ENCODE data around the gene XCR1. TPM values are rescaled to one million over a fixed set of nuclear protein-coding genes. Genes with fewer than 3 reads are reported as not detected.

The XCR1 gene
- total RNA-seq, 1 experiment from 2014 or later: not detected

DNA sequence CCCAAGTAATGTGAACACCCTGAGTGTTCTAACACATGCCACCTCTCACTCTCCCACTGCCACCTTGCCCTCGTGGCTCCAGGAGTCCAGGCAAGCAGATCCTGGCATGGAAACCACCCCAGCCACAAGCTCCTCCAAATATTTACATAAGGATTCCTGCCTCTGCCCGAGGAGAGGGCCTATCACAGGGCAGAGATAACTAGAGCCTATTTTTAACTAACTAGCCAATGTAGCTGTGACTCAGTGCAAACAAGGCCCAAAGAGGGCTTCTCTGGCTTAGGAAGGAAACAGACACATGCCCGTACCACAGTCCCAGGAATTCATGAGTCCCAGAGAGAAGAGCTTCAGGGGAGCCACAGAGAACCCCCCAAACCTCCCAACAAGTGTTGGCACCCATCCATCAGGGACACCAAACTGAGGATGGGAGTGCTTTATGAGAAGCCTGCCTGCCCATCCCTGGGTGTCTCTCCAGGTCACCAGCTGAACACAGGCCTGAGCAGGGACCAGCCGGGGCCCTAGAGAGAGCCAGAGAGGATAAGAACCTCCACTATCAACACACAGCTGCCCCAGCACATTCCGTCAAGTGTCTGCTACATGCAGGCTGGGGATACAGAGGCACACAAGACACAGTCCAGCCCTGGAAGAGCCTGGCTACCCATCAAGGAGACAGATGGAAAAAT lies 40.8 kb downstream of the XCR1 start:
- no peaks in the 10 kb centered on the region for H3K9me3 Mint-ChIP-seq (ENCODE audit: unreplicated experiment)
- peak overlapping the region; percentile 26 for H3K27ac Mint-ChIP-seq (ENCODE audit: low read depth, unreplicated experiment)
- no TSS peak for BruUV-seq (replicated peaks)
- H3K27me3 Mint-ChIP-seq (ENCODE audit: insufficient read depth, unreplicated experiment): no peaks in the 10 kb centered on the region
- peaks cover 35% of the 10 kb centered on the region for H3K4me1 Mint-ChIP-seq (ENCODE audit: insufficient read depth, unreplicated experiment)
- TF ChIP-seq, protein P1, sequence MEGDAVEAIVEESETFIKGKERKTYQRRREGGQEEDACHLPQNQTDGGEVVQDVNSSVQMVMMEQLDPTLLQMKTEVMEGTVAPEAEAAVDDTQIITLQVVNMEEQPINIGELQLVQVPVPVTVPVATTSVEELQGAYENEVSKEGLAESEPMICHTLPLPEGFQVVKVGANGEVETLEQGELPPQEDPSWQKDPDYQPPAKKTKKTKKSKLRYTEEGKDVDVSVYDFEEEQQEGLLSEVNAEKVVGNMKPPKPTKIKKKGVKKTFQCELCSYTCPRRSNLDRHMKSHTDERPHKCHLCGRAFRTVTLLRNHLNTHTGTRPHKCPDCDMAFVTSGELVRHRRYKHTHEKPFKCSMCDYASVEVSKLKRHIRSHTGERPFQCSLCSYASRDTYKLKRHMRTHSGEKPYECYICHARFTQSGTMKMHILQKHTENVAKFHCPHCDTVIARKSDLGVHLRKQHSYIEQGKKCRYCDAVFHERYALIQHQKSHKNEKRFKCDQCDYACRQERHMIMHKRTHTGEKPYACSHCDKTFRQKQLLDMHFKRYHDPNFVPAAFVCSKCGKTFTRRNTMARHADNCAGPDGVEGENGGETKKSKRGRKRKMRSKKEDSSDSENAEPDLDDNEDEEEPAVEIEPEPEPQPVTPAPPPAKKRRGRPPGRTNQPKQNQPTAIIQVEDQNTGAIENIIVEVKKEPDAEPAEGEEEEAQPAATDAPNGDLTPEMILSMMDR (IDR thresholded peaks at IDR 0.05; ENCODE audit: unreplicated experiment): no peak
- ChIA-PET POLR2A (interaction anchor here (0.6 to 1.0 kb wide), 2 partner anchors 14 to 1173 kb away, joined by 3 to 7 read pairs; no protein-coding TSS in a partner anchor), CTCF (no interaction called here)
- no peak overlapping the region for H3K4me3 Mint-ChIP-seq (ENCODE audit: unreplicated experiment)
- intact Hi-C loops (cut with micrococcal nuclease): no loop called here
- peak; percentile 59 for DNase-seq (ENCODE audit: unreplicated experiment)
- H3K36me3 Mint-ChIP-seq (ENCODE audit: insufficient read depth, unreplicated experiment): peaks cover 23% of the 10 kb centered on the region

DNA sequence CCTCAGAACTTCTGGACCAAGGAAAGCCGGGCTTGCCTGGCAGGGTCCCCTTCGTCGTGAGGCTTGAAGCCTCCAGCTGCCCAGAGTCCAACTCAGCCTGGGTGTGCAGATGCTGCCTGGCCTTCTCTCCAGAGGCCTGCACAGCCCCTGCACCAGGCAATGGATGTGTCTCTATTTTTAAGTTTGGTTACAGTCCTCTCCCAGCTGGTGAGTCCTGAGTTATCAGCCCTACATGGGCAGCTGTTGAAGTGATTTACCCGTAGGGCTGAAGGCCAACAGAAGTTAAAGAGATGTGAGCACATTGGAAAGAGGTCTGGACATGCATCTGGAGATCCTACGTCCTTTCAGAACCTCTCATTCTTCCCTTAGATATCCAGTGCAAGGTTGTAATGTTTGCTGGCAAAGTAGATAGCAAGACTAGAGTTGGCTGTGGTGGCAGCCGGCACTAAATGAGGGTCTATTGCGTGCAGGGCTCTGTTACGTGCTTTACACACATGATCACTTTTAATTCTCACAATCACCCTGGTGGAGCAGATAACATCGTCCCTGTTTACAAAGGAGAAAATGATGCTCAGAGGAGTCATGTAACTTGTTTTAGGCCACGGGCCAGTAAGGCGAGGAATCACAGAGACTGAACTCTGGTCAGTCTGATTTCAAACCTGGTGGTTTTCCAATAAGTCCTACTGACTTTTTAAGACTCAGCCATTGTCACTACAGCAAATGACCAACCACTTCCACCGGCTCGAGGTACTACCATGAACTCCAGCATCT lies 41.6 kb downstream of the XCR1 start:
- intact Hi-C loops (cut with micrococcal nuclease): no loop called here
- H3K4me3 Mint-ChIP-seq (ENCODE audit: unreplicated experiment): no peak overlapping the region
- H3K27me3 Mint-ChIP-seq (ENCODE audit: insufficient read depth, unreplicated experiment): no peaks in the 10 kb centered on the region
- TF ChIP-seq, protein P1 (IDR thresholded peaks at IDR 0.05; ENCODE audit: unreplicated experiment): no peak
- ChIA-PET POLR2A (interaction anchor here (1.0 kb wide), 1 partner anchor 13 kb away, joined by 7 read pairs; no protein-coding TSS in a partner anchor), CTCF (no interaction called here)
- peaks cover 35% of the 10 kb centered on the region for H3K4me1 Mint-ChIP-seq (ENCODE audit: insufficient read depth, unreplicated experiment)
- H3K9me3 Mint-ChIP-seq (ENCODE audit: unreplicated experiment): no peaks in the 10 kb centered on the region
- peaks cover 30% of the 10 kb centered on the region for H3K36me3 Mint-ChIP-seq (ENCODE audit: insufficient read depth, unreplicated experiment)
- no TSS peak for BruUV-seq (replicated peaks)
- DNase-seq (ENCODE audit: unreplicated experiment): no peak
- peak overlapping the region; percentile 26 for H3K27ac Mint-ChIP-seq (ENCODE audit: low read depth, unreplicated experiment)

GRCh38 chr3:45984331-45985312 lies 42.7 kb downstream of the XCR1 start:
- Mint-ChIP-seq H3K36me3 (ENCODE audit: insufficient read depth, unreplicated experiment) (peaks cover 39% of the 10 kb centered on the region), H3K4me1 (ENCODE audit: insufficient read depth, unreplicated experiment) (peaks cover 34% of the 10 kb centered on the region), H3K27me3 (ENCODE audit: insufficient read depth, unreplicated experiment) (no peaks in the 10 kb centered on the region), H3K4me3 (ENCODE audit: unreplicated experiment) (no peak overlapping the region), H3K27ac (ENCODE audit: low read depth, unreplicated experiment) (no peak overlapping the region), H3K9me3 (ENCODE audit: unreplicated experiment) (no peaks in the 10 kb centered on the region)
- intact Hi-C loops (cut with micrococcal nuclease): no loop called here
- POLR2A ChIA-PET: interaction anchor here (0.9 kb wide), 1 partner anchor 9 kb away, joined by 3 read pairs; no protein-coding TSS in a partner anchor
- BruUV-seq (replicated peaks): no TSS peak
- TF ChIP-seq, protein P1 (IDR thresholded peaks at IDR 0.05; ENCODE audit: unreplicated experiment): no peak
- CTCF ChIA-PET: interaction anchor here (0.5 kb wide), 1 partner anchor 80 kb away, joined by 3 read pairs; no protein-coding TSS in a partner anchor
- no peak for DNase-seq (ENCODE audit: unreplicated experiment)
